HG03457 (cell line): ENCODE results near the gene NKX6-2.
"Not testable (repeated sequence)": the region's sequence is repeated elsewhere in the genome, so short reads cannot be mapped to it uniquely, and the experiment has no call there.

Experiments used
- ATAC-seq: cut with Tn5 transposase; IDR thresholded peaks from one replicate; pipeline ENCODE4 v1.9.1; 2021; ENCODE audit warnings: moderate number of reproducible peaks; ENCODE audit not compliant: unreplicated experiment

The NKX6-2 gene

DNA sequence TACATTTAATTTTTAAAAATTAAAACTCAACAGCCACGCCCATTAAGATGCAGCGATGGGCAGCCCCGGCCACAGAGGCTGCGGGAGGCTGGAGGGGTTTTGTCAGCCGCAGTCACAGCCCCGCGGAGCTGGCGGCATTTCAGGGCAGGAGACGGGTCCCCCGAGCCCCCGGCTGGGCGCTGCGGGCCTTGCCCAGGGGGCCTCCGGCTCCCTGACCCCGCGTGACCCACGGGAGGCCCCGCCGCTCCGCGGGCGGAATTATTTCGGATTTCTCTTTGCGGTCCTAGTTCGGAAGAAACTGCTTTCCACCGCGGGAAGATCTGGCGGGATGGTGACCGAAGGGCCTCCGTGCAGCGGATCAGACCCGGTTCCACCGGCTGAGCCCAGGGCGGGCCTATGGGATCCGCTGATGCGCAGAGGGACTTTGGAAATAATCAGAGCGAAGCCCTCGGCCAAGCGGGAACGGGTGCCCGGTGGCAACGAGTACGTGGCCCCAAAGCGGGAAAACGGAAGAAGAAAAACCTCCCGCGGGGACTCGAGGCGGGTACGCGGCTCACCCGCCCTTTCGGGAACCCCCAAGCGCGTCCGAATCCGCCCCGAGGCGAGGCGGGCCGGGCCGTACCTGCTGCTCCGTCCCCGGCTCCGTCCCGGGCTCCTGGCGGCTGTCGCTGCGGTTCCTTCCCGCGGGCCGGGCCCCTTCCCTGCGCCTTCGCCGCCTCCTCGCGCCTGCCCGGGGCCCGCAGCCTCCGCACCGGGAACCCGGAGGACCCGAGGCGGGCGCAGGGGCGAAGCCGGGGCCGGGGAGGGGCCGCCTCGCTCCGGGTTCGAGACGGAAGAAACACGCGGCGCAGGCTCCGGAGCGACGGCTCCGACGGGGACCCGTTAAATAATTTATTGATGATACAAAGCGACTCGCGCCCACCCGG lies 1.7 kb downstream of the NKX6-2 start:
- no peak for ATAC-seq

DNA sequence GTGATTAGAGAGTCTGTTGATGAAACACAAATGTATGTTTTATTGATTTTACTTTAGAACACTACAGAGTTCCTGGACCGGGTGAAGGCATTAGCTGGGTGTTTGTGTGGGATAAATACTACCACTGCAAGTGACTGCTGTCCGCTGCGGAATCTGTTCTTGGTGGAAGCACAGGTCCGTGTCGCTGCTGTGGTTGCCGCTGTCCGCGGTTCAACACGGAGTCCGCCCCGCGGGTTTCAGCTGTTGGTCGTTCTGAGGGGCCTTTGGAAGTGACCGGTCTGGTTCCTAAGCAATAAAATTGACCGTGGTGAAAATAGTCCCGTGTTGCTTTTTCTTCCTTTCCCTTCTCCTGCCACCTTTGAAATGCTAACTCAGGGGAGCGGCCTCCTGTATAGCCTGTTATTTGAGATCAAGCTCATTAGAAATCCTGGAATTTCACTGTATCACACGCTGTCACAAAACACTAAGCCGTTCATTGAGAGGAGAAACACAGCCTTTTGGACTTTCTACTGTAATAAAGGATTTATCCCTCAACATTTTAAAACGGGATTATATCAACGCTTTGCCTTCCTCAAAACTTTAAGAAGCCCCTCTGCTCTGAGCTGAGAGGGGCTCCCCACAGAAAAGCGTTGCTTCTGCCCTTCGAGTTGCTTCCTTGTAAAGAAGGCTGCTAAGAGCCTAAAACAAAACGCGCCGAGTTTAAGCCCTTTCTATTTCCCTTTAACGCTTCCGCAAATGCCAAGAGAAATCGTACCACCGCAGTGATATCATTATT lies 2.6 kb downstream of the NKX6-2 start:
- no peak for ATAC-seq

DNA sequence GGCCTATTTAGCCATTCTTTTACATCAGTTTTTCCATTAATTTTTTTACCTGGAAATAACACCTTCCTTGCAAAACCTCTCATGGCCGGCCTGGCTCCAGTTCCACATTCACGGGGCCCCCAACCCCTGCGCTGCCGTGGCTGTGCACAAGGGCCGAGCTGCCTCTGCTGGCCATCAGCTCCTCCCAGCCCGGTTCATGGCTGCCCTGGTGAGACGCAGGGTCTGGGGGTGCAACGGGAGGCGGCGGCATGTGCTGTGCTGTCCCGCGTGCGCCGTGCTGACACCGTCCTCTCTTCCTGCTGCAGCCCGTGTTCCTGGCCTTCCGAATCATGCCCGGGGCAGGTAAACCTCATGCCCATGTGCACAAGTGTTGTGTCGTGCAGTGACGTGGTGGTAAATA lies 4.4 kb downstream of the NKX6-2 start:
- no peak for ATAC-seq

DNA sequence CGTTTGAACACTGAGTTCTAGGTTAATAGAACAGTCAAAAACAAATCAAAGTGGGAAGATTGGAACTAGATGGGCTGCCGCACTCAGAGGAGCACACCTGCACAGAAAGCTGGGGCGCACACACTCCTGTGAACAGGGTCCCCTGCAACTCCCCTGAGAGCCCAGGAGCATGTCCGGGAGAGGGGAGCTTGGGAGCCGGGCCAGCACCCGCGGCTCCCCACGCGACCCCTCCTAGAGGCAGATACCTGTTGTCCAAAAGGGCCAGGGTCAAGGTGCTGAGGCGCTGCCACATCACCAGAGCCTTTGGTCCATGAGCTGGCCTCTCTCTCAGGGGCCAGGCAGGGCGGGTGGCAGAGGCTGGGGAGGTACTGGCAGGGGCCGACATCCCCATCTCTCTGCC lies 5.6 kb downstream of the NKX6-2 start:
- ATAC-seq = no peak

DNA sequence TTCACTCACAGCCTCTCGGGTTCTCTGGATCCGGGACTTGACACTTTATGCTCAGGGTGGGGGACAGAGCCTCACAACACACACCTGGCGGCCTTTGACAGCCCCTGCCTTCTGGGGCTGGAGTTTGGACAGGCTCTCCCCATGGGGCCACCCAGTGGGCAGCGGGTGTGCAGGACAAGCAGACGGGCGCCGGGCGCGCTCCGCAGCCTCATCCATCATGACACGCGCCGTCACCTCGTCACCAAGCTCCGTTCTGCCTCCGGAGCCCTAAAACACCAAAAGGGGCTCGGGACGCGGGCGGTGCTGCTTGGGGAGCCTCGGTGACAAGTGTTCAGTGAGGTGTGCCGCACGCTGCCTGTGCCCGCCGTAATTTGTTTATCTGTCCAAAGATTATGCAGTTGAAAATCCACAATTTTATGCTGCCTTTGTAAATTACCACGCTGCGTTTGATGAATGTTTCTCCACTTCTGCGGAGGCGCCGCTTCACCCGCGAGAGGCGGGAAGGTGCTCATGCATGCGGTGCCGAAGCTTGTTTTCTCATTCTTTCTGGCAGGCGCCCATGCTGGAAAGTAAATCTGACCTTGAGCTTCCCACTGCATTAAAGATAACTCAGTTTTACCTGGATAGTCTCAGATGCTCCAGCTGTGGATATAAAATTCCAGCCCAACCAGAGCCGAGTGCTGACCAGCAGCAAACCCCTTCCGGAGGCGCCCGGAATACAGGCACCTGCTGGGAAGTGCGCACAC lies 6.2 kb downstream of the NKX6-2 start:
- no peak for ATAC-seq

DNA sequence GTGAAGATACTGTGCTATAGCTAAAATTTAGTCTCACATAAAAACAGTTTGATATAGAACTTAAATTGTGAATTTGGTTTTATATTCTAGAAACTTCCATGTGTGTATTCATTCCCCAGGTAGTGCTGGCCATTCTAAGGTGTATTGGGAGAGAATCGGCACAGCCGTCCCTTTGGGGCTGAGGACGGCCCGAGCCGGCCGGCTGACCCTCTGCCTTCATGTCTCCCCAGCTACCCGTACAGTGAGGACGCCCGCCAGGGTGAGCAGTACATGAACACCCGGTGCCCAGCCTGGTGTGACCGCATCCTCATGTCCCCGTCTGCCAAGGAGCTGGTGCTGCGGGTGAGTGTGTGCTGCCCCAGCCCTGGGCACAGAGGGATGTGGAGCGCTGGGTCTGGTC lies 8.5 kb downstream of the NKX6-2 start:
- no peak for ATAC-seq

DNA sequence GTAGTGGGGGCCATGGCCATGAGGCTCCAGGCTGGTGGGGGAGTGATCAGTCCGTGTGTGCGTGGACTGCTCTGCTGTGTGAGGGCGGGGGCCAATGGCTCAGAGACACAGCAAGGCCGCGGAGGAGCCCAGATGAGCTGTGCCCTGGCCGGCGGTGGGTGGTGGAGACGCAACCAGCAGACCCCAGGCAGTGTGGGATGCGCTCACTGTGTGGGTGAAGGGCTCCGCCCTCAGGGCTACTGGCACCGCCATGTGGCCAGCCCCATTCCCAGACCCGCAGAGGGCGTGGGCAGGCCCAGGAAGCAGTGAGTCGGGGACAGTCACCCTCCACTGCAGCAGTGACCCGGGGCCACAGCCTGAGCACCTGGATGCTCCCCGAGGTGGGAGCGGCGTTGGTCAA lies 9.1 kb downstream of the NKX6-2 start:
- no peak for ATAC-seq

DNA sequence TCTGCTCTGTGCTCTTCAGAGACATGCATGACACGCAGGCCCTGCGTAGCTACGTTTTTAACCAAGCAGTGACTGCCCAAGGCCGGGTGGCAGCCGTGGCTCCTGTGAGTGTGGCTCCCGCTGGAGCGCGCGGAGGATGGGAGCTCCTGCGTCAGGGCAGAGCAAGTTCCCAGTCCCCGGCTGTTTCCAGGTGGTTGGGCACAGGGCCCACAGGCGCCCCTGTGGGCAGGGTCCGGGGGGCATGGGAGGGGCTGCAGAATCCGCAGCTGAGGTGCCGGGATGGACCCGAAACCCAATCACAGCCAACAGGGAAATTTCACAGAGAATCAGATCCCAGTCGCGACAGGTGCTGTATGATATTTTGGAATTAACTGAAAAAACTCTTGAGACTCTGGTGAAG lies 9.8 kb downstream of the NKX6-2 start:
- ATAC-seq = no peak

DNA sequence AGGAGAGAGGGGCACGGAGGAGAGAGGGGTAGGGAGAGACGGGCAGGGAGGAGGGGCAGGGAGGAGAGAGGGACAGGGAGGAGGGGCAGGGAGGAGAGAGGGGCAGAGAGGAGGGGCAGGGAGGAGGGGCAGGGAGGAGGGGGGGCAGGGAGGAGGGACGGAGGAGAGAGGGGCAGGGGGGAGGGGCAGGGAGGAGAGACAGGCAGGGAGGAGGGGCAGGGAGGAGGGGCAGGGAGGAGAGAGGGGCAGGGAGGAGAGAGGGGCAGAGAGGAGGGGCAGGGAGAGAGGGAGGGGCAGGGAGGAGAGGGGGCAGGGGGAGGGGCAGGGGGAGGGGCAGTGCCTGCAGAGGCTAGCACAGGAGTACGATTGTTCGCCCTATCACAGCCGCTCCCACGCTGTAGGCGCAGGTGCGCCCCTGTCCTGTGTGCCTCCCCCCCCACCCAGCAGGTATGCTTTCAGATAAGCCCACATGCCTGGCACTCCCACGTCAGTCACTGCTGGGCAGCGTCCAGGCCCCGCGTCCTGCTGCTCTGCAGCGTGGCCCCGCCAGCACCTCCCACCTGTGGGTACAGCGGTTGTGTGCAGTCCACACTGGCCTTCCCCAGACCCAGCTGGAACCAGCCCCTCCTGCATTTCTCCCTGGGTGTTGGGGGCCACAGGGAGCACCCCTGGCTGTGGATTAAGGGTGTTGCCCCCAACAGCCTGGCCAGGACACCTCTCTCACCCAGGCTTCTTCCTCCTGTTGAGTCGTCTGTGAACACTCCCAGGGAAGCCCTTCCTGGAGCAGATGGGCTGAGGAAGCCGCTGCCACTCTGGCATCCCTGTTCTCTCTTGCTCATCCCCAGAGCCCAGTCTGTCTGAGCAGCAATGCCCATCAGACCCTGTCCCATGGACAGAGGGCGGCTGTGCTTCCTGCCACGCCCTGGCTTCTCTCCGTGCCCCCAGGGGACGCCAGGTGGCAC lies 10.8 kb downstream of the NKX6-2 start:
- ATAC-seq = no peak

DNA sequence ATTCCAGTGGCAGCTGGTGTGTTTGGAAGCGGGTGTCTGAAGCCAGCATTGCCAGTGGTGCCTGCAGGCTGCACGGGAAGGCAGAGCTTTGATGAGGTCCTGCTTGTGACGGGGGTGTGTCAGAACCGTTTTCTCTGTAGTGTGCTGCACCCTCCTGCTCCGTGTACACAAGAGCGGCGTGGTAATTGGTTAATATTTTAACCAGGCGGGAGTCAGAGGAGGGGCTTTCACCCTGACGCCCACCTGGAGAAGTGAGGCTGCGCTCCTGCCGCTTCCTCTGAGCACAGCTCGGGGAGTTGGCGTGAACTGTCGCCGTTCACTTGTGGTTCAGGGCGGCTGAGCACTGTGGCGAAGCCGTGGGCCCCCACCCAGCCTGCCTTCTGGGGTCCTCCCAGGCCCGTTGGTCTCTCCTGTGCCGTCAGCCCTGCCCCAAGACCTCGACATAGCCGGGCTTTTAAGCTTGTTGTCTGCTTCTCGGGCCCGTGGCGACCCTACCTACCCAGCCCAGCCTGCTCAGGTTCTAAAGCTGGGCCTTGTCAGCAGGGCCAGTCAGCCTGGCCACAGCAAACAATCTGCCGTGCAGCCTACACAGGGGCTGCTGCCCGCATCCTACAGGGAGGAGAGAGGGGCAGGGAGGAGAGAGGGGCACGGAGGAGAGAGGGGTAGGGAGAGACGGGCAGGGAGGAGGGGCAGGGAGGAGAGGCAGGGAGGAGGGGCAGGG lies 11.6 kb downstream of the NKX6-2 start:
- no peak for ATAC-seq

DNA sequence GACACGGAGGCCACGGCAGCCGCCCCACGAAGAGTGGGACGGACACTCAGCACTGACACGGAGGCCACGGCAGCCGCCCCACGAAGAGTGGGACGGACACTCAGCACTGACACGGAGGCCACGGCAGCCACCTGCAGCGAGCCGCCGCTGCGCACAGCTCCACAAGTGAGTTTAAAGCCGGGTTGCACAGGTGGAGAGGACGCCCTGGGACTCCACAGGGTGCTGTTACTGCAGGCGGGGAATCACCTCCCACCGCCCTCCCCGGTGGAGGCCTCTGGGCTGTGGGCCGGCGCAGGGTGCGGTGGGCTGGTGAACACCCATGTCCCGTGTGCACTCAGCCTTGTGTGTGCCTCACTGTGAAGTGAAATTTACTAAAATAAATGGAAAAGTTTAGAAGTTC lies 13.1 kb downstream of the NKX6-2 start:
- ATAC-seq = not testable (repeated sequence)

DNA sequence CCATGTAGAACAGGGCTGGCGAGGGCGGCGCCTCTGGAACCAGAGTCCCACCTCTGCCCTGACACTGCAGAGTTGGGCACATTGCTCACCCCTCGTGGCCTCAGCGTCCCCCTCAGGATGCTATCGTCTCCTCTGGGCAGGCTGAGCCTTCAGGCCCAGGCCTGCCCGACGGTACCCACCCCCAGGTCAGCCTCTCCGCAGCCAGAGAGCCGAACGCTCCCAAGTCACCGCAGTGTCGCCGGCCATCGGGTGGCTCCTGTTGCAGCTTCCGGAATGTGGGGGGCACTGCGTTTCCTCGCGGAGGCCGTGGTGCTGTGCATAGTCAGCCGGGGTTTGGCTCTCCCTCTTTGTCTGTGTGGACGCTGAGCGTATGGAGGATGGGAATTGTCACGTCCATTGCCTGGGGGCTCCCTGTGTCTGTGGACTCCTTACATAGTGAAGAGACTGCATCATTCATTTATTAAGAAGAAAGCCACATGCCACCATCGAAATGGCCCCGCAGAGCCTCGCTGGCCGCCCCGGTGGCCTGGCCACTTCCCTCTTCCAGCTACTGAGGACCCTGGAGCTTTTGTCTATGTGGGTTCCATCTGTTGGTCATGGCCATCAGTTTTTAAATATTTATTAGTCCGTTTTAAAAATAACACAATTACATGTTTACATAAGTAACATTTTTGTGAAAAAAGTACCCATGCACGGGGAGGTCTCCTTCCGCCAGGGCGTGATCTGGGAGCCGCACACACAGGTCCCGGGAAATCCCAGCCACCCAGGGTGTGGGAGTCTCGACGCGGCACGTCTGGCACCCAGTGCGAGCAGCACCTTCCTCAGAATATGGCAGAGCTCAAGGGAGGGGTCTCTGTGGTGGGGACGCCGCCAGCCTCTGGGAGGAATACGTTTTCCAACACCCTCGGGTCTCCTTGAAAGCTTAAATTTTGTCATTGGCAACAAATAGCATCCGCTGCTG lies 15.6 kb downstream of the NKX6-2 start:
- no peak for ATAC-seq

DNA sequence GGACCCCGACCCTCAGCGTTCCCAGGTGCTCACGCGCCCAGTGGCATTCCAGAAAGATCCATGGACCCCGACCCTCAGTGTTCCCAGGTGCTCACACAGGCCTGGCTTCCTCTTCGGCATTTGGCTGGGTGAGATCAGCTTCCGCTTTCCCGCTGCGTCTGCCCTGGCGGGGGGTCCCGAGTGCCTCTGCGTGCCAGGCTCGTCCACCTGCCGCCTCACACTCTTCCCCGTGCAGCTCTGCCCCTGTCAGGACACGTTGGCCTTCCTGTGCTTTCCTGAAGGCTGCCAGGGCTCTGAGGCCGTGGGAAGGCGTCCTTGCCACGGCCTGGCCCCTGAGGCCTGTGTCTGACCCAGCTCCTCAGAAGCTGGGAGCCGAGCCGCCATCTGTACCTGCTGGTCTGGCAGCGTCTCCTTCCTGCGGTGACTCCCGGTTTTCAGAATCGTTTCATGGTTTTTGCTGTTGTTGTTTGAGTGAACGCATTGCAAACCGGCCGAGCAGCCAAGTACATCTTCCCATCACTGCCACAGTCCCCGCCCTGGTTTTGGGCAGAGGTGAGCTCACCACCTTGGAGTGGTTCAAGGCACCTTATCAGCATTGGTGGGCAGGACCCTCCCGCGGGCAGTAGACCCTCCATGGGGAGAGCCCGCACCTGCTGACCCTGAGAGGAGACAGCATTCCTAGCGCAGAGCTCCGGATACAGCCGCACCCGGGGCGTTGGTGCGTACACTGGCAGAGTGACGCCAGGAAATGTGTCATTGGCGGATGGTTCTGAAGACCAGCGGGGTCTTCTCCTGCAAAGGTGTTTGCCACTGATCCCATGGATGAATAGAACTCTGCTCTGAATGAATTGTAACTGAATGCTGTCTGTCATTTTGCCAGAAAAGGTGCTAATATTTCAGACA lies 17.4 kb downstream of the NKX6-2 start:
- no peak for ATAC-seq

DNA sequence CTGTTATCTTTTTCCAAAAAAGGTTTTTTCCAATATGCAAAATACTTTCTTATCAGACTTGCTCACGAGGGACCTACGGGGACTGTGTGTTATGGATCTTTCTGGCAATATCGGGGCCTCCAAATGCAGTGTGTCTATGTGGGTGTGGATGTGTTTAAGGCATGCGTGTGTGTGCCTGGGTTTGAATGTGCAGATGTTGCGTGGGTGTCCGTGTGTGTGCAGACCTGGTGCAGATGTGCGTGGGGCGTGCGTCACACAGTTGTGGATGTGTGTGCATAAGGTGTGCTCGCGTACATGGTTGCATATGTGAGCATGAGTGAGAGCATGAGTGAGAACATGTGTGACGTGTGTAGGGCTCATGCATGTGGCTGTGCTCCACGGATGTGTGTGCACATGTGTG lies 19.7 kb downstream of the NKX6-2 start:
- ATAC-seq = no peak

DNA sequence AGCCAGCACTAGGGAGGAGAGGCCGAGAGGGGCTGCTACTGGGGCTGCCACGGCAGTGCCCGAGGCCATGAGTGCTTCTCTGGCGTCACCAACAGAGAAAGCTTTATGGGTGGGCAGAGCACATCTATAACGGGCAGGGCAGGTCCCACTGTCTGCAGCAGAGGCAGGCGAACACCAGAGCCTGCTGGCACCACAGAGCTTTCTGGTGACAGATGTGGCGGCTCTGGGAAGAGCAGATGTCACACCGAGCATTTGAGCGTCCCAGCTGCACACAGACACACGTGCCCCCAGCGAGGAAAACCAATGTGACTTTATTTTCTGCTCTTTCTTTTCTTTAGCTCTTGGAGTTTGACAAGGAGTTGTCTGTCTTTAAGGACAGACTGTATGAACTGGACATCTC lies 20.5 kb downstream of the NKX6-2 start:
- no peak for ATAC-seq

DNA sequence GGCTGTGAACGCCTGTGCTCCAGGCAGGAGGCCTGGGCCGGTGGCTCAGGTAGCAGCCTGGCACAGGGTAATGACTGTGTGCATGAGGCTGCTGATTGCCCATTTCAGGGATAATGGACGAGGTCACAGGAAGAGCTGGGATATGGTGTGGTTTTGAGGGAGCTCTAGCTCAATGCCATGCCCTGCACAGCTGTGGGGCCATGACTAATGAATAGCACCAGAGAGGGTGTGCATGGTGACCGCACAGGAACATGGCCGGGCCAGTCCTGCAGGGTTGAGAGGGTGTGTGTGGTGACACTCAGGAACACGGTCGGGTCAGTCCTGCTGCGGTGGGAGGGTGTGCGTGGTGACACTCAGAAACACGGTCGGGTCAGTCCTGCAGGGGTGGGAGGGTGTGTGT lies 21.8 kb downstream of the NKX6-2 start:
- ATAC-seq = no peak

DNA sequence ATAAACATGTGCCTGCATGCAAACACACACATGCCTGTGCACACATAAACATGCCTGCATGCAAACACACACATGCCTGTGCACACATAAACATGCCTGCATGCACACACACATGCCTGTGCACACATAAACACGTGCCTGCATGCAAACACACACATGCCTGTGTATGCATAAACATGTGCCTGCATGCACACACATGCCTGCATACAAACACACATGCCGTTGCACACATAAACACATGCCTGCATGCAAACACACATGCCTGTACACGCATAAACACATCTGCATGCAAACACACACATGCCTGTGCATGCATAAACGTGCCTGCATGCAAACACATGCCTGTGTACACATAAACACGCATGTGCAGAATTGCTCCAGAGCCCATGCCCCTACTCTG lies 22.4 kb downstream of the NKX6-2 start:
- no peak for ATAC-seq

DNA sequence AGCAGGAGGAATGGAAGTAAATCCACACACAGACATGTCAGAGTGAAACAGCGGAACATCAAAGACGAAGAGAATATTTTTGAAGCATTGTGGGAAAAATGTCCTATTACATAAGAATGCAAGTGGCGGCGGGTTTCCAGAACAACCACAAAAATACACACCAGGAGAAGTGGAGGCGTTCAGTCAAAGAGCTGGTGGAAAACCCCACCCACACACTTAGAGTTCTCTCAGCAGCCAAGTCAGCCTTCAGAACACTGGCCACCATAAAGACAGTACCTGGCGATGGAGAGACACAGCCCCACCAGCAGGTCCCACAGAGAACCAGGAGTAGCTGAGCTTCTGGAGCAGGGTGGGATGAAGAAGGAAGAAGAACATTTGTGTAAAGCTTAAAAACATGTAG lies 23.7 kb downstream of the NKX6-2 start:
- no peak for ATAC-seq
